Testis (tissue), 2 donors: ENCODE data around the gene PDGFRA.
"Not testable (repeated sequence)": the region's sequence is repeated elsewhere in the genome, so short reads cannot be mapped to it uniquely, and the experiment has no call there.

Source experiments
- CTCF ChIP-seq, 3 experiments: fragments of 450-650 bp in 2 of 3; fragments of 200-600 bp in 1 of 3; sonication (generic) in 1 of 3; IDR thresholded peaks; one replicate each; pipeline ENCODE4 v1.5.1; 2016 to 2019; ENCODE audit warnings: antibody characterized with exemption in 3 of 3, mild to moderate bottlenecking in 2 of 3, moderate library complexity in 1 of 3
- POLR2A ChIP-seq: fragments of 450-650 bp; IDR thresholded peaks from one replicate; pipeline ENCODE4 v1.6.1; 2017; ENCODE audit warnings: antibody characterized with exemption, mild to moderate bottlenecking, moderate library complexity

DNA sequence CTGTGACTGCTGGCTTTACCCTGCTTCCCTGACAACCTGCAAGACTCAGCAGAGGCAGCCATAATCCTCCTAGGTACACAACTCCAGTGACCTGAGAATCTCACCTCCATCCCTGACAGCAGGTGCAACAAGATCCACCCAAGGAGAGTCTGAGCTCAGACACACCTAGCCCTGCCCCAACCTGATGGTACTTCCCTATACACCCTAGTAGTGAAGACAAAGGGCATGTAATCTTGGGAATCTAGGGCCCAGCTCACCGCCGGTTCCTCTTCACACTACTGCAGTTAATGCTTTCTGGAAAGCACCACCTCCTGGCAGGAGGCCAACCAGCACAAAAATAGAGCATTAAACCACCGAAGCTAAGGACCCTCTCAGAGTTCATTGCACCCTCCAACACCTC lies 113.0 kb downstream of the PDGFRA start:
- not testable (repeated sequence) for TF ChIP-seq CTCF (IDR thresholded peaks at IDR 0.05); POLR2A
